K562 (cell line): Measurements from ENCODE around the gene DAZAP1.

Source experiments
- CBX5 ChIP-seq: IDR thresholded peaks from 2 replicates; pipeline ENCODE4 v1.6.1; 2014; ENCODE audit warnings: low read depth, borderline replicate concordance
- CREB1 ChIP-seq, 2 experiments: sonication (generic) in 1 of 2; formaldehyde crosslinking in 1 of 2; IDR thresholded peaks; 2 replicates each; pipeline versions ENCODE4 v1.6.1 to v1.8.0; 2012 to 2022; ENCODE audit warnings: inconsistent platforms in 1 of 2, mild to moderate bottlenecking in 1 of 2, missing genetic modification reagents in 1 of 2, moderate library complexity in 1 of 2
- EHMT2 ChIP-seq: fragments of 450-650 bp; IDR thresholded peaks from 2 replicates; pipeline ENCODE4 v1.6.1; 2018; ENCODE audit warnings: antibody characterized with exemption
- GABPB1 ChIP-seq: sonication (generic); formaldehyde crosslinking; IDR thresholded peaks from 2 replicates; pipeline ENCODE4 v1.8.0; 2022; ENCODE audit warnings: mild to moderate bottlenecking, missing genetic modification reagents
- JUND ChIP-seq, 2 experiments: IDR thresholded peaks; 2 replicates in 1 of 2; 3 replicates in 1 of 2; pipeline ENCODE4 v1.6.1; 2011; ENCODE audit warnings: borderline replicate concordance in 2 of 2, low read depth in 2 of 2, low read length in 2 of 2, improper control_type of control experiment in 1 of 2, missing biosample characterization in 1 of 2, missing genetic modification characterization in 1 of 2, missing genetic modification reagents in 1 of 2
- NFYB ChIP-seq: IDR thresholded peaks from 2 replicates; pipeline ENCODE4 v1.6.1; 2011; ENCODE audit warnings: mild to moderate bottlenecking, moderate library complexity; ENCODE audit not compliant: insufficient read length; ENCODE audit errors: extremely low read depth
- THRAP3 ChIP-seq: fragments of 450-650 bp; IDR thresholded peaks from 2 replicates; pipeline ENCODE4 v1.6.1; 2016; ENCODE audit warnings: mild to moderate bottlenecking, inconsistent platforms, borderline replicate concordance
- ZBTB34 ChIP-seq: fragments of 250-450 bp; sonication (Bioruptor Pico); IDR thresholded peaks from 2 replicates; pipeline ENCODE4 v1.8.0; 2021; ENCODE audit warnings: mild to moderate bottlenecking, moderate library complexity
- ZNF124 ChIP-seq: sonication (generic); formaldehyde crosslinking; IDR thresholded peaks from 2 replicates; pipeline ENCODE4 v1.8.1; 2022; ENCODE audit warnings: missing genetic modification reagents
- TF ChIP-seq, protein P1 (sequence below), 3 experiments: IDR thresholded peaks in 2 of 3; conservative IDR thresholded peaks in 1 of 3; 2 replicates each; pipeline ENCODE4 v1.5.1; 2011 to 2012; ENCODE audit warnings: low read length in 3 of 3, mild to moderate bottlenecking in 3 of 3, control low read depth in 2 of 3, improper control_type of control experiment in 1 of 3, inconsistent platforms in 1 of 3, low read depth in 1 of 3, mixed read lengths in 1 of 3, moderate library complexity in 1 of 3; ENCODE audit not compliant: insufficient read depth in 2 of 3
- TF ChIP-seq, protein P2 (sequence below): conservative IDR thresholded peaks from 2 replicates; pipeline ENCODE4 v1.6.1; 2011; ENCODE audit warnings: low read depth, mild to moderate bottlenecking, low read length; ENCODE audit not compliant: control insufficient read depth

DNA sequence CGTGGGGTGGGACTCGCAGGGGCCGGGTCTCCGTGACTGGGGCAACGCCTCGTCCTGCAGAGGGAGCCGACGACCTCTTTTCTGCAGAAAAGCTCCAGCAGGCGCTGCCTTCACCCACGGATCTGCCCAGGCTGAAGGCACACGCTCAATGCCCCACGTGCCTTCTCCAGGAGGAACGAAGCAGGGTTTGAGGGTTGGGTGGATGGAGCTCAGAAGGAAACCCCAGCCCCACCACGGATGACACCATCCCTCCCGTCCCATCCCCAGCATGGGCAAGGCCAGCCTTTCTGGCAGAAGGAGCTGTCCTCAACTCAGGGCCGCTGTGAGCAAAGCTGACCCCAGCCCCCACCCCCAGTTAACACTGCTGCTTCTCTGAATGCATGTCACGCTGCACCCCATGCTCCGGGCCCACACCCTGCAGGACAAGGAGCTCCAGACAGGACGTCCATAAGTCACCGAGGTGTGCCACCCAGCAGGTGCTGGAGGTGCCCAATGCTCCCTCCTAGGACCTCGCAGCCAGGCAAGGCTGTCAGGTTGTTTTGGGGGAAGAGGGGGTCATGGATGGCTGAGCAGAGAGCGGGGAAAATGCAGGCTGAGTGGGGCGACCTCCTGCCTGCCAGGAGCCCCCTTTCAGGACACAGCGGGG, 64.3 kb downstream of the DAZAP1 start:
- TF ChIP-seq THRAP3 (no peak), ZNF124 (CRISPR knock-in tag) (no peak), EHMT2 (no peak), NFYB (no peak), JUND (IDR thresholded peaks at IDR 0.05; ENCODE audit: borderline replicate concordance, low read depth, low read length) (no peak), JUND (tag; IDR thresholded peaks at IDR 0.05; ENCODE audit: borderline replicate concordance, low read depth, low read length) (no peak), CREB1 (IDR thresholded peaks at IDR 0.05) (no peak), CREB1 (CRISPR knock-in tag; IDR thresholded peaks at IDR 0.05) (0 out of 2 replicates have a peak, but pooled peaks have one; percentile 15), GABPB1 (CRISPR knock-in tag) (no peak), ZBTB34 (CRISPR knock-in tag) (no peak), CBX5 (no peak)
- TF ChIP-seq, protein P1, sequence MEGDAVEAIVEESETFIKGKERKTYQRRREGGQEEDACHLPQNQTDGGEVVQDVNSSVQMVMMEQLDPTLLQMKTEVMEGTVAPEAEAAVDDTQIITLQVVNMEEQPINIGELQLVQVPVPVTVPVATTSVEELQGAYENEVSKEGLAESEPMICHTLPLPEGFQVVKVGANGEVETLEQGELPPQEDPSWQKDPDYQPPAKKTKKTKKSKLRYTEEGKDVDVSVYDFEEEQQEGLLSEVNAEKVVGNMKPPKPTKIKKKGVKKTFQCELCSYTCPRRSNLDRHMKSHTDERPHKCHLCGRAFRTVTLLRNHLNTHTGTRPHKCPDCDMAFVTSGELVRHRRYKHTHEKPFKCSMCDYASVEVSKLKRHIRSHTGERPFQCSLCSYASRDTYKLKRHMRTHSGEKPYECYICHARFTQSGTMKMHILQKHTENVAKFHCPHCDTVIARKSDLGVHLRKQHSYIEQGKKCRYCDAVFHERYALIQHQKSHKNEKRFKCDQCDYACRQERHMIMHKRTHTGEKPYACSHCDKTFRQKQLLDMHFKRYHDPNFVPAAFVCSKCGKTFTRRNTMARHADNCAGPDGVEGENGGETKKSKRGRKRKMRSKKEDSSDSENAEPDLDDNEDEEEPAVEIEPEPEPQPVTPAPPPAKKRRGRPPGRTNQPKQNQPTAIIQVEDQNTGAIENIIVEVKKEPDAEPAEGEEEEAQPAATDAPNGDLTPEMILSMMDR (IDR thresholded peaks at IDR 0.05 in 2 of 3, conservative IDR thresholded peaks at IDR 0.05 in 1 of 3; ENCODE audit: insufficient read depth in 2 of 3, low read depth in 1 of 3, low read length in 3 of 3): peak; percentile 38 to 41 (median 41); a peak in 5 of 6 replicates
- TF ChIP-seq, protein P2, sequence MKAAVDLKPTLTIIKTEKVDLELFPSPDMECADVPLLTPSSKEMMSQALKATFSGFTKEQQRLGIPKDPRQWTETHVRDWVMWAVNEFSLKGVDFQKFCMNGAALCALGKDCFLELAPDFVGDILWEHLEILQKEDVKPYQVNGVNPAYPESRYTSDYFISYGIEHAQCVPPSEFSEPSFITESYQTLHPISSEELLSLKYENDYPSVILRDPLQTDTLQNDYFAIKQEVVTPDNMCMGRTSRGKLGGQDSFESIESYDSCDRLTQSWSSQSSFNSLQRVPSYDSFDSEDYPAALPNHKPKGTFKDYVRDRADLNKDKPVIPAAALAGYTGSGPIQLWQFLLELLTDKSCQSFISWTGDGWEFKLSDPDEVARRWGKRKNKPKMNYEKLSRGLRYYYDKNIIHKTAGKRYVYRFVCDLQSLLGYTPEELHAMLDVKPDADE: no peak
